ENCODE results near the gene PLEKHM2.

Gene PLEKHM2

DNA sequence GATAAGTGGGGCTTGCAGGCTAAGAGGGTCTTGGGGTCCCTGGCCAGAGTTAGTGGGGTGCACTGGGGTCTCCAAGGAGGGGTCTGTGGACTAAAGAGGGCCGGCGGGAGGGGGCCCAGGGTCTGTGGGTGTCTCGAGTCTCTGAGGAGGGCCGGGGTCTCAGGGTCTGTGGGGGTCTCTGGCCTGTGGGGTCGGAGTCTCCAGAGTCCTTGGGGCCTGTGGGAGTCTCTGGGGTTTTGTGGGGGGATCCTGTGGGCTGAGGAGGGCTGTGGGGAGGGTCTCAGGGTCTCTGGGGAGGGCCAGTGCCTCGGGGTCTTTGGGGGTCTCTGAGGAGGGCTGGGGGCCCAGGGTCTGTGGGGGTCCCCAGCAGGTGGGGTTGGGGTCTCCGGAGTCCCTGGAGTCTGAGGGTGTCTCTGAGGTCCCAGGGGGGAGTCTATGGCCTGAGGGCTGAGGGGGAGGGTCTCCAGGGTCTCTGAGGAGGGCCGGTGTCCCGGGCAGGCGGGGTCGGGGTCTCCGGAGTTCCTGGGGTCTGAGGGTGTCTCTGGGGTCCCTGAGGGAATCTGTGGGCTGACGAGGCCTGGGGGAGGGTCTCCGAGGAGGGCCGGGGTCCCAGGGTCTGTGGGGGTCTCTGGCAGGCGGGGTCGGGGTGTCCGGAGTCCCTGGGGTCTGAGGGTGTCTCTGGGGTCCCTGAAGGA lies 628 bp upstream of the PLEKHM2 start:
- Histone ChIP-seq H3K4me3 (peak overlapping the region; percentile 91), H3K27ac (peak overlapping the region; percentile 94 to 96)
- no peak for TF ChIP-seq CTCF (IDR thresholded peaks at IDR 0.05)
- DNase-seq (ENCODE audit: low spot score) = no peak

GRCh38 chr1:15684468-15685291 lies 560 bp downstream of the PLEKHM2 start:
- TF ChIP-seq CTCF (IDR thresholded peaks at IDR 0.05) = no peak
- peak overlapping the region; percentile 91 for H3K4me3 ChIP-seq
- peak; percentile 83 for DNase-seq (ENCODE audit: low spot score)
- peak overlapping the region; percentile 94 to 99 for H3K27ac ChIP-seq

GRCh38 chr1:15685820-15686219 lies 1.7 kb downstream of the PLEKHM2 start:
- no peak for DNase-seq (ENCODE audit: low spot score)
- no peak for TF ChIP-seq CTCF (IDR thresholded peaks at IDR 0.05)
- peak overlapping the region; percentile 38 to 99 for H3K27ac ChIP-seq
- peak overlapping the region; percentile 54 for H3K4me3 ChIP-seq

GRCh38 chr1:15687446-15687845 lies 3.3 kb downstream of the PLEKHM2 start:
- no peak for DNase-seq (ENCODE audit: low spot score)

DNA sequence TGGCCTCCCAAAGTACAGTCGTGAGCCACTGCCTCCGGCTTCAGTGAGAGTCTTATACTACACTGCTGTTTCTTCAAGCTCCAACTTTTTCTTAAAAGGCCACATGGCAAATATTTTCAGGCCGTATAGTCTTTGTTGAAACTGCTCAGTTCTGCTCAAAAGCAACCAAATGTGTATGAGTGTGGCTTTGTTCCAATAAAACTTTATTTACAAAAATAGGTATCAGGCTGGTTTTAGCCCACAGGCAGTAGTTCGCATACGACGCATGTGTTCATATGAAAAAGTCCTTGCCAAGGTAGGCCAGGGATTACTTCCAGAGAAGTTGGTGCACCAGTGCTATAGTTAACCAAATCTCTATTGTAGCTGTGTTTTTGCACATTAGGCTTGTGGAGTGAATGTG lies 6.2 kb downstream of the PLEKHM2 start:
- H3K4me3 ChIP-seq = no peak overlapping the region
- no peak for DNase-seq (ENCODE audit: low spot score)
- H3K27ac ChIP-seq = peak overlapping the region in 1 of 2 donors; percentile 73
- no peak for TF ChIP-seq CTCF (IDR thresholded peaks at IDR 0.05)

More at GRCh38 chr1:15687446-15687845, 3.3 kb downstream of the PLEKHM2 start:
- no peak for TF ChIP-seq CTCF (IDR thresholded peaks at IDR 0.05)
- Histone ChIP-seq H3K4me3 (no peak overlapping the region), H3K27ac (no peak overlapping the region)

- no peak for TF ChIP-seq CTCF (IDR thresholded peaks at IDR 0.05)
- peak overlapping the region; percentile 46 to 73 for H3K27ac ChIP-seq
- H3K4me3 ChIP-seq = no peak overlapping the region
- DNase-seq (ENCODE audit: low spot score) = no peak
These were observed 7.4 kb downstream of the PLEKHM2 start for GRCh38 chr1:15691434-15692032.
